ENCODE measurements around the gene ZFP37.
"Not testable (repeated sequence)": the region's sequence is repeated elsewhere in the genome, so short reads cannot be mapped to it uniquely, and the experiment has no call there.

Gene ZFP37
- 0 to 2.1 (median 0.57) reads per million in 17 experiments for total RNA-seq

DNA sequence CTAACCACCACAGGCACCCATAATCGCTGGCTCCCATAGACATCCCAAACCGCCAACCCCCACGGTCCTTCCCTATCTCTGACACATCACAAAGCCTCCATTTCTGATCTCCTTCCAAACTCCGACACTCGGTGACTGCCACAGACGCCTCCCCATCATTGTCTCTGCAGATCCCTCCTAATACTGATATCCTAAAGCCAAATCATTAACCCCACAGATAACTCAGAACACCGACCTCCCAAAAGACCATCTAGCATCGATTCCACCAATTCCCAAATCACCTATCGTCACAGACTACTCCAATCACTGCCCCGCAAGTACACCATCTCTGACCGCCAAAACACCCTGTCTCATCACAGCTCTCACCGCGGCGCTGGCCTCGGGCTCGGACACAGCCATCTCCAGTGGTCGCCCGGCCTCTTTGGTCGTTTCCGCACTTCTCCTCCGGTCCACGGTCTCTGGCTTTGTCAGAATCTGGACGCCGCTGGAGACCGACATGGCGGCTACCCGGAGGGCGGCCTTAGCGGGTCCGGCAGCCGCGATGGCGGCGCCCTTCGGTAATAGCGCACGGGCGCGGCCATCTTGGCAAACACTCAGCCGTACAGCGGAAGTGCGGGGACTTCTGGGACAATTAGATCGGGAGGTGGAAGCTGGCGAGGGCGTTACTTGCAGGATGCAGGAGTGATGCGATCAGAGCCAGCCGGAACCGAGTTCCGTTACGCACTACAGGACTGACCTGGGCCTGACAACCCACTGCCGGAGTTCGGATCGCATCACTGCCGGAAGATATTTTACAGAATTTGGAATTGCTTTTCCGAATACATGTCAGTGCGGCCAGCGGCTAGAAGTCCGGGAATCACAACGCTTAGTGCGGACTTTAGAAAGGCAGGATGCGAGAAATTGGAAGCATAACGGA is at the start of gene ZFP37:
ZFP37 (minus strand) TSS at position 534 of the 916 bp plus-strand sequence; CDS start at position 498, 36 bp downstream.
- DNase-seq: peak; percentile 88 to 94 (median 93)

DNA sequence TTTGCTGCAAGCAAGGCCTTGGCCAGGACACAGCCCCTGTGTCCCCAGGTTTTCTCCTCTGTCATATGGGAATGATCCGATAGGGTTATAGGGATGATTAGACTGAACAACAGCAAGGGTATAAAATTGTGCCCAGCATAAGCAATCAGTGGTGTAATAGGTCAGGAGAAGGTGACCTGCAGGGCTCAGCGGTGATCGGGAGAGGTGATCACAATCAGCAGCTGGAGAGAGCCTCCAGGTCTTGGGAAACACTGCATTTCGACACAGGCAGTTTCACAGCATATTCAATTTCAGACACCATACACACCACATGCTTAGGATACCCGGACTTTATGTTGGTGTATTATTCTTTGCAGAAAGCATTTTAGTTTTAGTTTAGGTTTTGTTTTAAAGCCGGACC is 48.8 kb upstream of the ZFP37 start:
- DNase-seq: not testable (repeated sequence)

DNA sequence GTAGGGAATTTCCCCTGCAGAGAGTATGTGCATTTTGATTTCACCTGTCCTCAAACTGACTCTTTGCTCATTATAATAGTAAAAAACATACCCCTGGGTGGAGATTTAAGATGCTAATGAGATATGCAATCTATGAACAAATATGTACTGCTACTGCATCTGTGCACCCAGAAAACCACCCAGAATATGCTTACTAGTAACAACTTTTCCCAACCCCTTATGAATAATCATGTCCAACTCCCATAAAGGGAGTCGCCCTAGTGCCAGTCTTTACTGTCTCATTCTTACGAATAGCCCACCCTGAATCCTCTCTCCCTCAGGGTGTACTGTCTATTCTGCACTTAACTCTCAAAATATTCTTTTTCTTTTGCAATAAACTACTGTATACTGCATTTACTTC is 39.0 kb upstream of the ZFP37 start:
- no peak for DNase-seq

DNA sequence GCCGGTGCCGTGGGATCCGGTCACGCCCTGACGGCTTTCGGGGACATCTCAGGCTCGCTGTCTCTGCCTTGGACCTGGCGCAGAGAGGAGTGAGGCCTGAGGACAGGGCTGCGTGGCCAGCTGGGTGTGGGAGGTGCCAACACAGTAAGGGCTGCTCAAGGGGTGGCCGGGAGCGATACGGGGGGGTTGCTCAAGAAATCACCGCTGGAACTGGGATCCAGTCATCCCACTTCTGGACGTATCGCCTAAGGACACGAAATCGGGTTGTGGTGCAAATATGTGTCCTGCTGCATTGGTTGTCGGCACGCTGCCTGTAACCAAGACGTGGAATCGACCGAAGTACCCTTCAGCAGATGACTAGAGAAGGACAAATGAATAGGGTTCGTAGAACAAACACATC is 33.4 kb upstream of the ZFP37 start:
- DNase-seq: not testable (repeated sequence)

GRCh38 chr9:113089143-113089505 is 32.6 kb upstream of the ZFP37 start:
- DNase-seq: not testable (repeated sequence)

DNA sequence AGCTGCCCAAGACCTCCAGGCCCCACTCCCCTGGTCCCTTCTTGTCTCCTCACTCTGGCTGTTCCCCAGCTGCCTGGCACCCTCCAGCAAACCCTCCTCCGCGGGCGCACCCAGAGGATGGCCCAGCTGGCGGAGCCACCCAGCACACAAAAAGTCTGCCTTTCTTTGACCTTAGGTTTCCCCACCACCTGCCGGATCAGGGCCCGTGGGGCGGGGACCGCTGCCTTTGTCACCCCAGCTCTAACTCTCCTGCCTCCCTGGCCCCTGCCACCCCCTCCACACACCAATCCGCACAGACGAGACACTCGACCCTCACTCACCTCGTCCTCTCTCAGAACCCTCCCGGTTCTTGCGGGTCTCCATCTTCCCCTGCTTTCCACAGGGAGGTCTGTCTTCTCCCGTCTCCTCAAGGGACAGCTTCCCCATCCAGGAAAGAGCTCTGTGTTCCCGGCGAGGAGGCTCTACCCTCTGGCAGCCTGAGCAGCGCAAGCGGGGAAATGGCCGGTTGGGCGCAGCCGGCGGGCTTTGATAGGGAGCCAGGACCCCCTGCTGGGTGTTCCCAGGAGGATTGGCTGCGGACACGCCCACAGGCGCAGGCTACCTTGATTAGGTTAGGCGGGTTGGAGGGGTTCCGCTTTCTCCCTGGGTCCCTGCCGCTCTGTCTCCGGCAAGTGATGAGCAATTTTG is 32.1 kb upstream of the ZFP37 start:
- DNase-seq: not testable (repeated sequence)

DNA sequence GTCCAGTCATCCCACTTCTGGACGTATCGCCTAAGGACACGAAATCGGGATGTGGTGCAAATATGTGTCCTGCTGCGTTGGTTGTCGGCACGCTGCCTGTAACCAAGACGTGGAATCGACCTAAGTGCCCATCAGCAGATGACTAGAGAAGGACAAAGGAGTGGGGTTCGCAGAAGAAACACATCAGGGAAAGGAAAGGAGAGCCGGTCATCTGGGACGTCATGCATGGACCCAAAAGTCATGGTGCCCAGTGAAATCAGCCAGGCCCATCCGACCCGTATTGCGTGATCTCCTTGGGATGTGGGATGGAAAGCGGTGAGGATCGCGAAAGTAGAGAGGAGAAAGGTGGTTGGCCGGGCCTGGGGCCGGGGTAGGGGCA is 6.4 kb upstream of the ZFP37 start:
- not testable (repeated sequence) for DNase-seq

- not testable (repeated sequence) for DNase-seq
These were observed 5.9 kb upstream of the ZFP37 start for GRCh38 chr9:113062256-113062931.

DNA sequence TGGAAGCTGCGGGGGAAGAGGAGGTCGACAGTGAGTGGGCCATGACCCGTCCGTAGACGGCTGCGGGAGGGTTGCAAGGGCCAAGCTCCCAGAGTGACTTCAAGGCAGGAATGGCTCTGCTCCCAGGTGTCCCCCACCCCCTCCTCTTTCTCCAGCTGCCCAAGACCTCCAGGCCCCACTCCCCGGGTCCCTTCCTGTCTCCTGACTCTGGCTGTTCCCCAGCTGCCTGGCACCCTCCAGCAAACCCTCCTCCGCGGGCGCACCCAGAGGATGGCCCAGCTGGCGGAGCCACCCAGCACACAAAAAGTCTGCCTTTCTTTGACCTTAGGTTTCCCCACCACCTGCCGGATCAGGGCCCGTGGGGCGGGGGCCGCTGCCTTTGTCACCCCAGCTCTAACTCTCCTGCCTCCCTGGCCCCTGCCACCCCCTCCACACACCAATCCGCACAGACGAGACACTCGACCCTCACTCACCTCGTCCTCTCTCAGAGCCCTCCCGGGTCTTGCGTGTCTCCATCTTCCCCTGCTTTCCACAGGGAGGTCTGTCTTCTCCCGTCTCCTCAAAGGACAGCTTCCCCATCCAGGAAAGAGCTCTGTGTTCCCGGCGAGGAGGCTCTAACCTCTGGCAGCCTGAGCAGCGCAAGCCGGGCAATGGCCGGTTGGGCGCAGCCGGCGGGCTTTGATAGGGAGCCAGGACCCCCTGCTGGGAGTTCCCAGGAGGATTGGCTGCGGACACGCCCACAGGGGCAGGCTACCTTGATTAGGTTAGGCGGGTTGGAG is 4.7 kb upstream of the ZFP37 start:
- DNase-seq: not testable (repeated sequence)

GRCh38 chr9:113059581-113060284 is 3.2 kb upstream of the ZFP37 start:
- DNase-seq: not testable (repeated sequence)

- DNase-seq: no peak
These were observed 669 bp upstream of the ZFP37 start for GRCh38 chr9:113057193-113057592.

- DNase-seq: no peak
These were observed 13.5 kb downstream of the ZFP37 start for GRCh38 chr9:113042884-113043657.

DNA sequence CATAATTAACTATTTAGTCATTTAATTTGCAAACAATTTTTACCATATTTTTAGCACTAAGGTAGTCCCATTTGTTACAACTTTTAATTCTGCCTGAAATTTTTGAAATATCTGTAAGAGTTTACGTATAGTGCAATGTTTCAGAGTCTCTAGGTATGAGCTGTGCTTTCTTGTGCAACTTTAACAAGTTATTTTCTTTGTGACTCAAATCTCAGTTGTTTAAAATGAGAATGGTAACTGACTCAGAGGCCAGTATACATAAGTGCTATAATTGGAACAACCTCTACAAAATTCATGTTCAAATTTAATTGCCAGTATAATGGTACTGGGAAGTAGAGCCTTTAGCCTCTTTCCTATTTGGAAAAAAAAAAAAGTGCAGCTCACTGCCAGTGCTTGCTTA is 30.3 kb downstream of the ZFP37 start:
- DNase-seq: no peak

DNA sequence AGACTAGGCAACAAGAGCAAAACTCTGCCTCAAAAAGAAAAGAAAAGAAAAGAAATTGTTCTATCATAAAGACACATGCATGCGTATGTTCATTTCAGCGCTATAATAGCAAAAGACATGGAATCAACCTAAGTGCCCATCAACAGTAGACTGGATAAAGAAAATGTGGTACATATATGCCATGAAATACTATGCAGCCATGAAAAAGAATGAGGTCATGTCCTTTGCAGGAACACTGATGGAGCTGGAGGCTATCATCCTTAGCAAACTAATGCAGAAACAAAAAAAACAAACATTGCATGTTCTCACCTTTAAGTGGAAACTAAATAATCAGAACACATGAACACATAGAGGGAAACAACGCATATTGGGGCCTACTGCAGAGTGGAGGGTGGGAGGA is 38.3 kb downstream of the ZFP37 start:
- no peak for DNase-seq

DNA sequence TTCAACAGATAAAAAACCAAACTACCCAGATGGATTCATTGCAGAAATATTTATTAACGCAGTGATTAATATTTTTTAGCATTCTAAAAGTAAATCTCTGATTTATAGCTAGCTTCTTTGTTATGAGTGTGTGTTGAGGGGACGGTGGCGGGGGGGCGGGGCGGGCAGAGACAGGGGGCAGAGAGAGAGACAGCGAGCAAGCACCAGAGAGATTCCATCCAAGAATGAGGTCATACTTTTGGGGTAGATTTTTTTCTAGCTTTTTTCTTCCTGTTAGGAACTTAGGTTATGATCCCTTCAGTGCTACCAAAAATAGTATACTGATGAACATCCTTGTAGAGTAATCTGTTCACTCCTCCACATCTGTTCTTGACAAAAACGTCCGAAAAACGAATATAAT is 44.0 kb downstream of the ZFP37 start:
- DNase-seq: no peak

DNA sequence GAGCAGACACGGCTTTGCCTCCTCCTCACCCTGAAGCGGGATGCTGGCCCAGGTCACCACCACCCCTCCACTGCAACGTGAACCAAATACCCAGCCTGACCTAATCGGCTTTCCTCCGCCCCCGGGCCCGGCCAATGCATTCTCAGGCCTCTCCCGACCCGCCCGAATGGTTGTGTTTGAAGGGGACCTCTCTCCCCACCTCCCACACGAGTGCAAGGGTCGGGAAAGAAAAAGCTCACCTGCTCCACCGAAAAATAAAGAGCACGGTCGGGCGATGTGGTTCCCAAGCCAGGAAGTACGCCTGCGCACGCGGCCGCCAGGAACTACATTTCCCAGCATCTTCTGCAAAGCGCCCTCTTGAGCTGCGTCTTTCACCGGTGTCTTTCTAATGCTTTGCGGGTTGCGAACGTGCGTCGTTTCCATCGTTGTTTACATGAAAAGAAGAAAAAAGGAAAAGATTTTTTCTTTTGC is 44.6 kb downstream of the ZFP37 start, which contains the start of gene ZNF883:
ZNF883 (minus strand) TSS at position 282 of the 471 bp plus-strand sequence.
- DNase-seq: peak; percentile 6 to 58 (median 50)

GRCh38 chr9:113005777-113006176 is 50.7 kb downstream of the ZFP37 start:
- no peak for DNase-seq

DNA sequence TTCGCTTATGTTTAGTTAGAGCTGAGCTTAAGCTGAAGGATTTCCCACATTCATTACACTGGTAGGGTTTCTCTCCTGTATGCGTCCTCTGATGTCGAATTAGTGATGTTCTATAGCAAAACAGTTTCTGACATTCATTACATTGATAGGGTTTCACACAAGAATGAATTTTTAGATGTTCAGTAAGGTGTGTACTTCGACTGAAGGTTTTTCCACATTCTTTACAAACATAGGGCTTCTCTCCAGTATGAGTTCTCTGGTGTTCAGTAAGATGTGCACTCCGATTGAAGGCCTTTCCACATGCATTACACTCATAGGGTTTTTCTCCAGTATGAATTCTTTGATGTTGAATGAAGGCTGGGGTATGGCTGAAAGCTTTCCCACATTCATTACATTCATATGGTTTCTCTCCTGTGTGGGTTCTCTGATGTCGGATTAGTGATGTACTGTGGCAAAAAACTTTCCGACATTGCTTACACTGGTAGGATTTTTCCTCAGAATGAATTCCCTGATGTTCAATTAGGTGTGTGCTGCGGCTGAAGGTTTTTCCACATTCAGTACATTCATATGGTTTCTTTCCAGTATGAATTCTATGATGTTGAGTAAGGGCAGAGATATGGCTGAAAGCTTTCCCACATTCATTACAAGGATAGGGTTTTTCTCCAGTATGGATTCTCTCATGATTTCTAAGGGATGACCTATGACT is 59.1 kb downstream of the ZFP37 start:
- peak in 2 of 4 experiments; percentile 1 to 3 for DNase-seq
